DOHH2 (cell line): ENCODE data around the gene GASK1A.

ENCODE experiments used
- H3F3A ChIP-seq: fragments of 200-600 bp; sonication (generic), shearing (Covaris generic); 2 replicates; pipeline ENCODE4 v1.6.0; 2016; ENCODE audit warnings: antibody characterized with exemption, mild to moderate bottlenecking; ENCODE audit not compliant: control insufficient read depth, insufficient read depth
- H3K27ac ChIP-seq: fragments of 200-600 bp; sonication (generic); 2 replicates; pipeline ENCODE4 v1.5.1; 2014; ENCODE audit warnings: low read depth, mild to moderate bottlenecking, low read length, moderate library complexity
- H3K27me3 ChIP-seq: fragments of 200-600 bp; sonication (generic); 2 replicates; pipeline ENCODE4 v1.6.1; 2014; ENCODE audit warnings: mild to moderate bottlenecking, low read length, mixed read lengths; ENCODE audit not compliant: control insufficient read depth
- H3K36me3 ChIP-seq: fragments of 200-600 bp; sonication (generic); 2 replicates; pipeline ENCODE4 v1.6.1; 2014; ENCODE audit warnings: mild to moderate bottlenecking, low read length, moderate library complexity, mixed read lengths; ENCODE audit not compliant: control insufficient read depth
- H3K4me1 ChIP-seq: fragments of 200-600 bp; sonication (generic); 2 replicates; pipeline ENCODE4 v1.6.1; 2014; ENCODE audit warnings: mild to moderate bottlenecking, low read length, mixed read lengths; ENCODE audit not compliant: control insufficient read depth
- H3K4me2 ChIP-seq: fragments of 200-600 bp; sonication (generic); 2 replicates; pipeline ENCODE4 v1.6.0; 2014; ENCODE audit warnings: mild to moderate bottlenecking, low read length, moderate library complexity
- H3K4me3 ChIP-seq: fragments of 200-600 bp; sonication (generic); 2 replicates; pipeline ENCODE4 v1.5.1; 2014; ENCODE audit warnings: mild to moderate bottlenecking, low read length, mixed read lengths
- H3K79me2 ChIP-seq: fragments of 200-600 bp; sonication (generic); 2 replicates; pipeline ENCODE4 v1.6.1; 2014; ENCODE audit warnings: mild to moderate bottlenecking, low read length, mixed read lengths; ENCODE audit not compliant: control insufficient read depth
- H3K9me2 ChIP-seq: fragments of 200-600 bp; sonication (generic); replicated peaks from 2 replicates; pipeline ENCODE4 v1.6.1; 2014; ENCODE audit warnings: mild to moderate bottlenecking, low read length, mixed read lengths; ENCODE audit not compliant: control insufficient read depth
- H3K9me3 ChIP-seq: fragments of 200-600 bp; sonication (generic); 2 replicates; pipeline ENCODE4 v1.6.1; 2014; ENCODE audit warnings: antibody characterized with exemption, low read length, mixed read lengths; ENCODE audit not compliant: control insufficient read depth, insufficient read depth
- H4K20me1 ChIP-seq: fragments of 200-600 bp; sonication (generic); 2 replicates; pipeline ENCODE4 v1.6.0; 2014; ENCODE audit warnings: low read depth, mild to moderate bottlenecking, antibody characterized with exemption, low read length, moderate library complexity; ENCODE audit not compliant: control insufficient read depth, insufficient read depth
- CTCF ChIP-seq: fragments of 200-600 bp; sonication (generic); IDR thresholded peaks from one replicate; pipeline ENCODE4 v1.5.1; 2014; ENCODE audit warnings: antibody characterized with exemption, mild to moderate bottlenecking, low read depth, low read length; ENCODE audit not compliant: poor library complexity, severe bottlenecking
- EZH2phosphoT487 ChIP-seq: fragments of 200-600 bp; sonication (generic); IDR thresholded peaks from 2 replicates; pipeline ENCODE4 v1.6.1; 2017; ENCODE audit warnings: borderline replicate concordance, mild to moderate bottlenecking, antibody characterized with exemption, low read length, moderate library complexity, mixed read lengths

Gene GASK1A

GRCh38 chr3:43080726-43081568 is 101.8 kb downstream of the GASK1A start:
- Histone ChIP-seq H3K4me1 (no peaks in the 10 kb centered on the region), H3K27ac (no peak overlapping the region)
- TF ChIP-seq CTCF = no peak
- TF ChIP-seq EZH2phosphoT487 = no peak

GRCh38 chr3:43081796-43082195 is 102.7 kb downstream of the GASK1A start:
- H3K4me3 ChIP-seq = no peak overlapping the region
- no peaks in the 10 kb centered on the region for H3K36me3 ChIP-seq
- H4K20me1 ChIP-seq = no peaks in the 10 kb centered on the region
- TF ChIP-seq CTCF (no peak), EZH2phosphoT487 (no peak)
- H3F3A ChIP-seq = no peaks in the 10 kb centered on the region
- peaks cover 13% of the 10 kb centered on the region; the same call in 1 of the 2 replicates for H3K9me3 ChIP-seq
- H3K27me3 ChIP-seq = no peaks in the 10 kb centered on the region
- no peaks in the 10 kb centered on the region for H3K9me2 ChIP-seq
- H3K4me1 ChIP-seq = no peaks in the 10 kb centered on the region
- H3K79me2 ChIP-seq = no peaks in the 10 kb centered on the region
- no peak overlapping the region for H3K27ac ChIP-seq
- H3K4me2 ChIP-seq = no peak overlapping the region

More at GRCh38 chr3:43080726-43081568, 101.8 kb downstream of the GASK1A start:
- no peaks in the 10 kb centered on the region for H3K27me3 ChIP-seq
- peaks cover 13% of the 10 kb centered on the region; the same call in 1 of the 2 replicates for H3K9me3 ChIP-seq
- no peaks in the 10 kb centered on the region for H3K36me3 ChIP-seq
- no peaks in the 10 kb centered on the region for H3F3A ChIP-seq
- H4K20me1 ChIP-seq = no peaks in the 10 kb centered on the region
- no peaks in the 10 kb centered on the region for H3K79me2 ChIP-seq
- H3K4me2 ChIP-seq = no peak overlapping the region
- H3K4me3 ChIP-seq = no peak overlapping the region
- H3K9me2 ChIP-seq = no peaks in the 10 kb centered on the region

GRCh38 chr3:43082457-43082856 is 103.3 kb downstream of the GASK1A start:
- H3K79me2 ChIP-seq = no peaks in the 10 kb centered on the region
- H3K9me2 ChIP-seq = no peaks in the 10 kb centered on the region
- H3F3A ChIP-seq = no peaks in the 10 kb centered on the region
- TF ChIP-seq EZH2phosphoT487 = no peak
- TF ChIP-seq CTCF = no peak
- no peaks in the 10 kb centered on the region for H3K36me3 ChIP-seq
- no peaks in the 10 kb centered on the region for H3K27me3 ChIP-seq
- H3K27ac ChIP-seq = no peak overlapping the region
- H3K4me3 ChIP-seq = no peak overlapping the region
- H3K4me1 ChIP-seq = no peaks in the 10 kb centered on the region
- no peaks in the 10 kb centered on the region for H4K20me1 ChIP-seq
- no peak overlapping the region for H3K4me2 ChIP-seq
- H3K9me3 ChIP-seq = peaks cover 13% of the 10 kb centered on the region; the same call in 1 of the 2 replicates
